IPS-18c (cell line): ENCODE results near the gene KCTD2.

Source experiments
- H3K4me3 ChIP-seq: 2 replicates; pipeline ENCODE4 v1.7.0; 2013; ENCODE audit warnings: low read depth, mild to moderate bottlenecking, low read length, moderate library complexity; ENCODE audit not compliant: insufficient read depth
- H3K9me3 ChIP-seq: one replicate; pipeline ENCODE4 v1.6.1; 2013; ENCODE audit warnings: mild to moderate bottlenecking, low read length, moderate library complexity; ENCODE audit not compliant: control insufficient read depth, insufficient read depth

Gene KCTD2

GRCh38 chr17:75103601-75104554, 56.9 kb downstream of the KCTD2 start:
- no peak overlapping the region for H3K4me3 ChIP-seq
- no peaks in the 10 kb centered on the region for H3K9me3 ChIP-seq

DNA sequence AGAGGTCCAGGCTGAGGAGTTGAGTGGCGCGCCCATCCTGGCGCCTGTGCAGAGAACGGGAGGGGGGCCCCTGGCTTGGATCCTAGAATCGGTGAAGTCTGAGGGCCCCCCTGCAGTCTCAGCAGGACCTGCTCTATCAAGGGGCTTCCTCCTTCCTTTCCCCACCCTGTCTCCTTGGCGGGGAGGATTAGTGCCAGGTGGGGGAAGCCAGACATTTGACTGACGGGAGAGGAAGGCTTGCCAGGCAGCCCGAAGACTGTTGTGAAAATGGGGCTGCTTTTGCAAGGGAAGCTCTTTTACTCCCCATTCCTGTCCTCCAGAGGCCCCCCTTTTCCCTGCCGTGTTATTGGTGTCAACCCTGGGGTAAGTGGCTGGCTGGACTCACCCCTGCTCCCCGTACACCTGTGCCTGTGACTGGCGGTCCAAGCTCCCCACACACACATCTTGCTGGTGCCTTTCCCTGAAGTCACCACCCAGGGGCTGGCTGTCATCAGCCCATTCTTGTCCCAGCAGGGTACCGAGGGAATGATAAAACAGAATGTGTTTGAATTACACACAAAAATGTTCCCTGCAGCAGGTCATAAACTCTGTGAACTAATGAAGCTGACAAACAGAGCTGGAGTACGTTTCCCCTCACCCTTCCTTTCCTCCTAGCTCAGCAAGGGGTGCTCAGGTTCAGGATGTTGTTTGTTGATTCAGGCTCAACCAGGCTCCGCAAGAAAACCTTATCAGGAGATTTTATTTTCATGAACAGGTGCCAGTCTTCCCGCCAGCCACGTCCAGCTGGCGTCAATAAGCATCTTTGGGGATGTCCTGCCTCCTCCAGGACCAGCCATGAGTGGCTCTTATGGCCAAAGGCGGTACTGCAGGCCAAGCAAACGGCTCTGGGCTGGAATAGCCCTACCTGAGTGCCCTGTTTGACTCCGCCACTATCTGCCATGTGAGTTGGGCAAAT, 58.4 kb downstream of the KCTD2 start:
- Histone ChIP-seq H3K4me3 (no peak overlapping the region), H3K9me3 (no peaks in the 10 kb centered on the region)

DNA sequence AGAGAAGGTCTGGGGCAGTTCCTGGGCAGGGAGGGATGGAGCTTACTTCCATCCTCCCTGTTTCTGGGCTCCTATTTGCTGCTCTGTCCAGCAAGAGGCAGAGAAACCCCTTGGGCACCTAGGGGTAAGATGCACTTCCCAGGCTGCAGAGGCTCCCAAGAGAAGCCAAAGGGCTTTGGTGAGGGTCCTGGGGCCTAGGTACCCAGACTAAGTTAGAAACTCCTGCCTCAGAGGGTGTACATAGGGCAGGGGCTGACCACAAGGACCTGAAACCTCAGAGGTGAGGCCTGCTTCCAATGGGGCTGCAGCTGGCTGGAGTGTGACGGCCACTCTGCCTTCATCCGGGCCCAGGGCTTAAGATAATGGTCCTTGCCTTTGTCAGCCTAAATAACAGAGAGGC, 61.2 kb downstream of the KCTD2 start:
- Histone ChIP-seq H3K9me3 (no peaks in the 10 kb centered on the region), H3K4me3 (no peak overlapping the region)

DNA sequence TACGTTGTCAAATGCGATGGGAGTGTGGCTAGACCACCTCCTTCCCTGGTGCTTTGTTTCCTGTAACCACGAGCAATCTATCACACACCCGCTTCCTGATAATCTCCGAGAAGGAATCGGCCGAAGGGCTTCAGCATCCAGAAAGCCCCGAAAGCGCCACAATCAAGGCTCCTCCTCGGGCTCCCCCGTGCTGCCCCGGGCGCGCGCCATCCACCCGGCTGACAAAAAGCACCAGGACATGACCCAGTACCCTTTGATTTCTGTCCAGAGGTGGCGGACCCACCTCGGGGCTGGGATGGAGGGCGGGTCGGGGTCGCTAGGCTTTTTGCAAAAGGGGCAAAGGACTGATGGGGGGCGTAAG, 62.0 kb downstream of the KCTD2 start:
- Histone ChIP-seq H3K9me3 (no peaks in the 10 kb centered on the region), H3K4me3 (peak overlapping the region; percentile 85)

GRCh38 chr17:75109407-75110233, 62.6 kb downstream of the KCTD2 start, which contains the start of gene ARMC7:
Gene ARMC7 (plus strand): TSS chr17:75109969. CDS start chr17:75110289, 320 bp downstream.
- peak within 1 kb of the TSS; percentile 85 for H3K4me3 ChIP-seq

DNA sequence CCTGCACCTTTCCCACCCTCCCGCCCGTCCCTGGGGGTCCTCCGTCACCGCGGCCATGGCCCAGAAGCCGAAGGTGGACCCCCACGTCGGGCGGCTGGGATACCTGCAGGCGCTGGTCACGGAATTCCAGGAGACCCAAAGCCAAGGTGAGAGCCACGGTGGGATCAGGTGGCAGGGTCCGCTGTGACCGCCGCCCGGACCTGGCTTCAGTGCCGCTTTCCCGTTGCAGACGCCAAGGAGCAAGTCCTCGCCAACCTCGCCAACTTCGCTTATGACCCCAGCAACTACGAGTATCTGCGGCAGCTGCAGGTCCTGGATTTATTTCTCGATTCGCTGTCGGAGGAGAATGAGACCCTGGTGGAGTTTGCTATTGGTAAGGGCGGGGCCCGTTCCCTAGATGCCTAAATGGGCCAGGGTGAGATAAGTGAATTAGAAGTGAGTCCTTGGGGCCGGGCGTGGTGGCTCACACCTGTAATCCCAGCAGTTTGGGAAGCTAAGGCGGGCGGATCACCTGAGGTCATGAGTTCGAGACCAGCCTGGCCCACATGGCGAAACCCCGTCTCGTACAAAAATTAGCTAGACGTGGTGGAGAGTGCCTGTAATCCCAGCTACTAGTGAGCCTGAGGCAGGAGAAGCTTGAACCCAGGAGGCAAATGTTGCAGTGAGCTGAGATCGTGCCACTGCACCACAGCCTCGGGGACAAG, 63.4 kb downstream of the KCTD2 start:
- peak overlapping the region; percentile 85 for H3K4me3 ChIP-seq
- no peaks in the 10 kb centered on the region for H3K9me3 ChIP-seq

More at GRCh38 chr17:75109407-75110233, 62.6 kb downstream of the KCTD2 start, which contains the start of gene ARMC7:
- H3K9me3 ChIP-seq: no peaks in the 10 kb centered on the region

DNA sequence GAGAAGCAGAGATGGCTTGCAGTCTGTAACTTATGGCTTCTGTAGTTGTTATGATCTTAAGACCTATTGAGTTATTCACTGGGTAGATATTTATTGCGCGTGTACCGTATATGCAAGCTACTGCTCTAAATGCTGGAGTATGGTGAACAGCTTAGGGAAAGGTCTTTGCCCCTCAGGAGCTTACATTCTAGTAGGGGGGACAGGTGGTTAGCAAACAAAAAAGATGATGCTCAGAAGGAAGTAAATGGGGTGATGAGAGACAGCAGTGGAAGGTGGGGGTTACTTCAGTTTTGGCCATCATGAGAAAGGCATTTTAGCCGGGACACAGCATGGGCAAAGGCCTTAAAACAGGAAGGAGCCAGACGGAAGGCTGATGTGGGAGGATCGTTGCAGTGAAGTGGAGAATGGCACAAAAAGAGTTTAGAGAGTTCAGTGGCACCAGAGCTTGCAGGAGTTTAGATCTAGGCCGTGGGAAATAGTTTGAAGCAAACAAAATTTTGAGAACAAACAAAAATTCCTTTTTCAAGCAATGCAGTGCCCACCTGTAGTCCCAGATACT, 64.8 kb downstream of the KCTD2 start:
- Histone ChIP-seq H3K4me3 (no peak overlapping the region), H3K9me3 (no peaks in the 10 kb centered on the region)

DNA sequence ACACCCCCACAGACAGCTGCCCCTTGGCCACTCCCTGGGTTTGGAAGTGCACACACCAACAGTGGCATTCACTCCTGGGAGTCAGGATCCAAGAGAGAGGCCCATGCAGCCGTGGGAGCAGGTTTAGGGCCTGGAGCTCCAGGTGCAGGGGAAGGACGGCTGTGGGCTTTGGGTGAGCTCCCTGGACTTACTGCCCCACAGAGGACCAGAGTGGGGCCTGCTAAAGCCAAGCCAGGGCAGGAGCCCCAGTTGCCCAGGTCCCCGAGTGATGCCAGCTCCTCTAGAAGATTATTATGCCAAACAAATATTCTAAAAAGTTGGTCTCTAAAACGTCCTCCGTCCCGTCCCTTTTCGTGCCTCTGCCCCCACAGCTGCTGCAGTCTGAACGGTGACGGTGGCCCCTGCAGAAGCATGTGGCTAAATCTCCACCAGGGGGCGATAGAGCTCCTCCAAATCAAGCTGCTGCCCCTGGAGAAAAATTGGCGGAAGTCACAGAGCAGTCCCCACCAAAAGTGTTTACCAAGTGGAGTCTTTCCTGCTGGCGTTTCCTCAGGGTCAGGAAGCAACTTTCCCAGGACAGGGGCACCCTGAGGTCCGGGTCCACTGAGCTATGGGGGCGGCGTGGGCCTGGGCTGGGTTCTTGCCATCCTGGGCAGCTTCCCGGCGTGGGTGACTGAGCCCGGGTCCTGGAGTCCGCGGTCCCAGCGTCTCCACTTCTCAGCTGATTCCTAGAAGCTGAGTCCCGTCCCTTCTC, 67.0 kb downstream of the KCTD2 start:
- Histone ChIP-seq H3K4me3 (no peak overlapping the region), H3K9me3 (no peaks in the 10 kb centered on the region)

DNA sequence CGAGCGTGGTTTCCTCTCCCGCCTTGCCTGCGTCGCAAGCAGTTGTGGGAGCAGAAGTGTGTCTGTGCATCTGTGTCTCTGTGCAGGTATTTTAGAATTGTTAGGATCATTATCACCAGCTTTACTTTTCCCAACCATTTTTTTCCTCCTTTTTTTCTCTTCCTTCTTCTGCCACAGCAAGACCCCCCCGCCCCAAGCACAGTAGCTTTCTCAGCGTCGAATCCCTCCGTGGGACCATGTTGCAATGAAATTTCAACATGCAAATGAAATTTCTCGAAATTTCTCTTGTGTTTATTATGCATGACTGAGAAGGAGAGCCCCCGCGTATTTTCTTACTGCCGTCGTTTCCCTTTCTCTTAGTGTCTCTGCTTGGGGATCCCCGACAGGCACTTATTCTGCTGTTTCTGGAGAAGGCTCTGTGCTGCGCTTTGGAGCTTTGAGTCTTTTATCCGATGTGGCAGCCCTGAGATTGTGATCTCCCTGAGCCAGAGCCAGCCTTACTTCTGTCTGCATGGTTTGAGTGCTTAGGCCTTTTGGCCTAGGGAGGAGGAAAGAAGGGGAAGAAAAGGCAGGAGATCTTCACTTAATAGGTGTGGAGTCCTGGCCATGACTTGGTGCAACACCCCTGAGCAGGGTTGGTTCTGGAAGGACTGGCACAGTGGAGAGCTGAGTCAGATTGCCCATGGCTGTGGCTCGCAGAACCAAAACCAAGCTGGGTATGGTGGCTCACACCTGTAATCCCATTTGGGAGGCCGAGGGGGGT, 67.7 kb downstream of the KCTD2 start:
- Histone ChIP-seq H3K4me3 (no peak overlapping the region), H3K9me3 (no peaks in the 10 kb centered on the region)
